Lung (tissue), 12 donors: ENCODE results near the gene SHCBP1L. TPM values are rescaled to one million over a fixed set of nuclear protein-coding genes. Genes with fewer than 3 reads are reported as not detected.

Experiments used
- ATAC-seq: fragments of 200-7000 bp; cut with Tn5 transposase; one replicate; pipeline ENCODE4 v1.9.1; 2020; ENCODE audit warnings: moderate number of reproducible peaks; ENCODE audit not compliant: insufficient read depth, low FRiP score
- DNase-seq, 3 donors: peaks; one replicate each; pipeline ENCODE4 v3.0.0-alpha.2; 2013 to 2017
- H3K27ac ChIP-seq, 2 donors: one replicate each; pipeline ENCODE4 v1.5.1; 2013; ENCODE audit warnings: mild to moderate bottlenecking in 2 of 2, moderate library complexity in 2 of 2, control low read depth in 1 of 2, inconsistent platforms in 1 of 2, low read depth in 1 of 2, low read length in 1 of 2
- H3K27me3 ChIP-seq, 3 donors: one replicate each; pipeline ENCODE4 v1.5.1; 2013; ENCODE audit warnings: low read length in 2 of 3; ENCODE audit not compliant: control insufficient read depth in 3 of 3, insufficient read depth in 3 of 3
- H3K36me3 ChIP-seq, 4 donors: one replicate each; pipeline ENCODE4 v1.5.1; 2013; ENCODE audit warnings: low read length in 4 of 4, mild to moderate bottlenecking in 1 of 4, moderate library complexity in 1 of 4; ENCODE audit not compliant: control insufficient read depth in 4 of 4, insufficient read depth in 4 of 4
- H3K4me1 ChIP-seq, 5 donors: one replicate each; pipeline ENCODE4 v1.5.1; 2013; ENCODE audit warnings: low read length in 5 of 5, mild to moderate bottlenecking in 2 of 5, moderate library complexity in 1 of 5; ENCODE audit not compliant: control insufficient read depth in 5 of 5, insufficient read depth in 5 of 5
- H3K4me3 ChIP-seq: one replicate; pipeline ENCODE4 v1.5.1; 2013; ENCODE audit warnings: mild to moderate bottlenecking, control low read depth, moderate library complexity
- H3K9ac ChIP-seq, 2 donors: one replicate each; pipeline ENCODE4 v1.5.1; 2013; ENCODE audit warnings: low read length in 2 of 2, control low read depth in 1 of 2; ENCODE audit not compliant: insufficient read depth in 1 of 2
- H3K9me3 ChIP-seq, 4 donors: one replicate each; pipeline ENCODE4 v1.5.1; 2013; ENCODE audit warnings: low read length in 3 of 4, mild to moderate bottlenecking in 1 of 4, moderate library complexity in 1 of 4; ENCODE audit not compliant: control insufficient read depth in 4 of 4, insufficient read depth in 3 of 4
- WGBS, 2 donors: extraction: QIAGEN DNeasy Blood & Tissue Kit; methylation state at CpG; one replicate each; pipeline ENCODE4 v1.1.7; 2013; 5-methylcytosine and 5-hydroxymethylcytosine counted together
- polyA plus RNA-seq, 2 donors: library from polyadenylated mRNA; stranded (reverse); fragments of 200-250 nt; gene quantifications; one replicate each; pipeline ENCODE4 v1.2.1, GENCODE V29; 2013
- total RNA-seq, 2 donors: library from RNA; depleted of rRNA in 1 of 2; stranded (reverse); fragments of >200 nt in 1 of 2; gene quantifications; one replicate each; pipeline ENCODE4 v1.2.1, GENCODE V29; 2014 to 2021
- TF ChIP-seq, protein P1 (sequence below): IDR thresholded peaks from 2 replicates; pipeline ENCODE4 v1.5.1; 2012; ENCODE audit warnings: mild to moderate bottlenecking; ENCODE audit errors: control extremely low read depth, extremely low read depth
- donor health status: control.
- donor health status: control.
- donor health status: Bipolar disorder and iron deficiency.
- donor health status: healthy.
- donor health status: DM: yes; HTN: yes; CAD: no.

The SHCBP1L gene
- total and polyA plus RNA-seq, 4 donors: not detected

DNA sequence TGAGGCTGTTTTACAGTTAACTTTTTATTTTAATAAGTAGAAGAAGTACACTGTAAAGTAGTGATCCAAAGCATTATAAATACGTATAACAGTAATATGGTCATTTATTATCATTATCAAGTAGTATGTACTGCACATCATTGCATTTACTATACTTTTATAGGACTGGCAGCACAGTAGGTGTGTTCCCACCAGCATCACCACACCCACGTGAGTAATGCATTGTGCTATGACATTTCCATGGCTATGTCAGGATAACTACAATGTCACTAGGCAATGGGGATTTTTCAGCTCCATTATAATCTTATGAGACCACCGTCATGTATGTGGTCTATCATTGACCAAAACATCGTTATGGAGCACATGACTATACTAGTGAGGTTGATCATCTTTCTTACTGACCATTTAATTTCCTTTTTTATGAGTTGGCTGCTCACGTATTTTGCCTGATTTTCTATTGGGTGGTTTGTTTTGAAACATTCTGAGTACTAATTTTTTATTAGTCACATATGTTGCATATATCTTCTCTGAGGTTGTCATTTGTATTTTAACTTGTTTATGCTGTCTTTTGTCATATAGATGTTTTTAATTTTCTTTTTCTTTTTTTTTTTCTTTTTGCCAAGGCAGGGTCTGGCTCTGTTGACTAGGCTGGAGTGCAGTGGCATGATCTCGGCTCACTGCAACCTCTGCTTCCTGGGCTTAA lies 25.3 kb upstream of the SHCBP1L start:
- no peak overlapping the region for H3K9ac ChIP-seq
- TF ChIP-seq, protein P1, sequence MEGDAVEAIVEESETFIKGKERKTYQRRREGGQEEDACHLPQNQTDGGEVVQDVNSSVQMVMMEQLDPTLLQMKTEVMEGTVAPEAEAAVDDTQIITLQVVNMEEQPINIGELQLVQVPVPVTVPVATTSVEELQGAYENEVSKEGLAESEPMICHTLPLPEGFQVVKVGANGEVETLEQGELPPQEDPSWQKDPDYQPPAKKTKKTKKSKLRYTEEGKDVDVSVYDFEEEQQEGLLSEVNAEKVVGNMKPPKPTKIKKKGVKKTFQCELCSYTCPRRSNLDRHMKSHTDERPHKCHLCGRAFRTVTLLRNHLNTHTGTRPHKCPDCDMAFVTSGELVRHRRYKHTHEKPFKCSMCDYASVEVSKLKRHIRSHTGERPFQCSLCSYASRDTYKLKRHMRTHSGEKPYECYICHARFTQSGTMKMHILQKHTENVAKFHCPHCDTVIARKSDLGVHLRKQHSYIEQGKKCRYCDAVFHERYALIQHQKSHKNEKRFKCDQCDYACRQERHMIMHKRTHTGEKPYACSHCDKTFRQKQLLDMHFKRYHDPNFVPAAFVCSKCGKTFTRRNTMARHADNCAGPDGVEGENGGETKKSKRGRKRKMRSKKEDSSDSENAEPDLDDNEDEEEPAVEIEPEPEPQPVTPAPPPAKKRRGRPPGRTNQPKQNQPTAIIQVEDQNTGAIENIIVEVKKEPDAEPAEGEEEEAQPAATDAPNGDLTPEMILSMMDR: no peak
- no peak overlapping the region for H3K27ac ChIP-seq
- DNase-seq (no peak), ATAC-seq (no peak)
- H3K4me1 ChIP-seq: no peaks in the 10 kb centered on the region
- no peaks in the 10 kb centered on the region for H3K36me3 ChIP-seq
- H3K4me3 ChIP-seq: no peak overlapping the region
- no peaks in the 10 kb centered on the region for H3K27me3 ChIP-seq
- no peaks in the 10 kb centered on the region for H3K9me3 ChIP-seq
- 91 to 95% methylated on average over 6 of the region's 6 CpGs for WGBS, 2 donors

DNA sequence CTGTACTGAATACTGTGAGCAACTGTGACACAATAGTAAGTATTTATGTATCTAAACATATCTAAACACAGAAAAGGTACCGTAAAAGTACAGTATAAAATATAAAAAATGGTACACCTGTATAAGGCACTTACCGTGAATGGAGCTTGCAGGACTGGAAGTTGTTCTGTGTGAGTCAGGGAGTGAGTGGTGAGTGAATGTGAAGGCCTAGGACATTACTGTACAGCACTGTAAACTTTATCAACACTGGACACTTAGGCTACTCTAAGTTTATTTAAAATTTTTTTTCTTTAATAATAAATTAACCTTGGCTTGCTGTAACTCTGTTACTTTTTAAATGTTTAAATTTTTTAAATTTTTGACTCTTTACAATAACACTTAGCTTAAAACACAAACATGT lies 24.5 kb upstream of the SHCBP1L start:
- DNase-seq (no peak), ATAC-seq (no peak)
- Histone ChIP-seq H3K27me3 (no peaks in the 10 kb centered on the region), H3K4me3 (no peak overlapping the region), H3K4me1 (no peaks in the 10 kb centered on the region), H3K27ac (no peak overlapping the region), H3K36me3 (no peaks in the 10 kb centered on the region), H3K9me3 (no peaks in the 10 kb centered on the region), H3K9ac (no peak overlapping the region)
- TF ChIP-seq, protein P1: no peak
- 93 to 98% methylated on average over 2 of the region's 2 CpGs for WGBS, 2 donors

DNA sequence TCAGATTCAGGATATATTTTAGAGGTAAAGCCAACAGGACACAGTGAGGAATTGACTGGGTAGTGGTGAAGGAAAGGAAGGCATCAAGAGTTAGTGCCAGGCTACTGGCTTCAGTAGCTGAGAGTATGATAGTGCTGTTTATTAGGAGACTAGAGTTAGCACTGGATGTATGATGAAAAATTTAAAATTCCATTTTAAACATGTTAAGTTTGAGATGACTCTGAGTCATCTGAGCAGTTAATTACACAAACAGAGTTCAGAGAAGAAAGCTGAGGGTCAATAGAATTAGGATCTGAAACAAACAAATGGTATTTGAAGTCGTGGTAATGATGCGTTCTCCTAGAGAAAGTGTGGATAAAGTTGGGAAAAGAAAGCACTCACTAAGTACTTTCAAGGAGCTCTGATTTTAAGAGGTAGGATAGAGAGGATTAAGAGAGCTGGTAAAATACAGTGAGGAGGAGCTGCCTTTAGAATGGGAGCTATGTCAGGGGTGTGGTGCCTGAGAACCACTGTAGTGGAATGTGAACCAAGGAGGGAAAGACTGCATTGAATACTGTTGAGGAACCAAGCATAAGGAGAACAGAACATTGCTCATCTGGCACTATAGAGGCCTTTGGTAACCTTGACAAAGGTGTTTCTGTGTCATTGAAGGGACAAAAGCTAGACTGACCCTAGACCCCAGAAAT lies 21.7 kb upstream of the SHCBP1L start:
- Histone ChIP-seq H3K27ac (no peak overlapping the region), H3K9ac (no peak overlapping the region), H3K4me1 (no peaks in the 10 kb centered on the region), H3K36me3 (no peaks in the 10 kb centered on the region), H3K9me3 (peaks cover 0 to 1% (median 0%) of the 10 kb centered on the region in 4 donors), H3K4me3 (no peak overlapping the region), H3K27me3 (no peaks in the 10 kb centered on the region)
- DNase-seq: no peak
- WGBS, 2 donors: 66 to 85% methylated on average over 2 of the region's 2 CpGs
- ATAC-seq: no peak
- TF ChIP-seq, protein P1: no peak
